Smooth muscle cell (in vitro differentiated cells): ENCODE measurements around the gene ZEB1. TPM values are rescaled to one million over a fixed set of nuclear protein-coding genes. Genes with fewer than 3 reads are reported as not detected.

ENCODE experiments used
- DNase-seq: peaks from one replicate; lab custom pipeline; 2025; ENCODE audit not compliant: unreplicated experiment; lab: John Stamatoyannopoulos, UW
- H2AFZ ChIP-seq: fragments of 200-600 bp; sonication (generic); 2 replicates; pipeline ENCODE4 v1.6.0; 2016; ENCODE audit warnings: antibody characterized with exemption, low read depth, mild to moderate bottlenecking
- H3F3A ChIP-seq: fragments of 200-600 bp; sonication (generic); 2 replicates; pipeline ENCODE4 v1.6.0; 2017; ENCODE audit warnings: antibody characterized with exemption, low read depth
- H3K27ac ChIP-seq: fragments of 200-600 bp; sonication (generic); 2 replicates; pipeline ENCODE4 v1.5.1; 2016; ENCODE audit warnings: low read depth, mild to moderate bottlenecking
- H3K27me3 ChIP-seq: fragments of 200-600 bp; sonication (generic); 2 replicates; pipeline ENCODE4 v1.6.1; 2016; ENCODE audit warnings: low read depth, mild to moderate bottlenecking
- H3K36me3 ChIP-seq: fragments of 200-600 bp; sonication (generic); 2 replicates; pipeline ENCODE4 v1.5.1; 2016; ENCODE audit warnings: low read depth
- H3K4me1 ChIP-seq: fragments of 200-600 bp; sonication (generic); 2 replicates; pipeline ENCODE4 v1.5.1; 2016; ENCODE audit warnings: low read depth
- H3K4me2 ChIP-seq: fragments of 200-600 bp; sonication (generic); 2 replicates; pipeline ENCODE4 v1.6.0; 2016; ENCODE audit warnings: mild to moderate bottlenecking
- H3K4me3 ChIP-seq: fragments of 200-600 bp; sonication (generic); 2 replicates; pipeline ENCODE4 v1.5.1; 2016; ENCODE audit warnings: mild to moderate bottlenecking
- H3K79me2 ChIP-seq: fragments of 200-600 bp; sonication (generic); 2 replicates; pipeline ENCODE4 v1.6.0; 2016; ENCODE audit warnings: low read depth, mild to moderate bottlenecking
- H3K9ac ChIP-seq: fragments of 200-600 bp; sonication (generic); 2 replicates; pipeline ENCODE4 v1.6.0; 2016; ENCODE audit warnings: low read depth
- H3K9me3 ChIP-seq: fragments of 200-600 bp; sonication (generic); replicated peaks from 2 replicates; pipeline ENCODE4 v1.5.1; 2016; ENCODE audit warnings: low read depth
- H4K20me1 ChIP-seq: fragments of 200-600 bp; sonication (generic); 2 replicates; pipeline ENCODE4 v1.6.0; 2016; ENCODE audit warnings: low read depth
- WGBS: methylation state at CpG from one replicate; pipeline ENCODE4 v1.1.7; 2016; ENCODE audit warnings: low lambda C conversion rate; 5-methylcytosine and 5-hydroxymethylcytosine counted together
- polyA plus RNA-seq: library from polyadenylated mRNA; unstranded; fragments of >200 nt; fragmentation: Nextera tagmentation; extraction: Ambion mirVana; gene quantifications from 2 replicates; pipeline ENCODE4 v1.2.1, GENCODE V29; 2016
- total RNA-seq: library from RNA; depleted of rRNA; stranded (reverse); fragments of >200 nt; gene quantifications from 2 replicates; pipeline ENCODE4 v1.2.3, GENCODE V29; 2014
- TF ChIP-seq, protein P1 (sequence below): fragments of 200-600 bp; sonication (generic); IDR thresholded peaks from 2 replicates; pipeline ENCODE4 v1.5.1; 2017; ENCODE audit warnings: borderline replicate concordance, mild to moderate bottlenecking, antibody characterized with exemption; ENCODE audit not compliant: insufficient read depth, poor library complexity, severe bottlenecking

The ZEB1 gene
- total and polyA plus RNA-seq, 2 experiments from 2014 or later: 7.9 to 15.7 TPM

DNA sequence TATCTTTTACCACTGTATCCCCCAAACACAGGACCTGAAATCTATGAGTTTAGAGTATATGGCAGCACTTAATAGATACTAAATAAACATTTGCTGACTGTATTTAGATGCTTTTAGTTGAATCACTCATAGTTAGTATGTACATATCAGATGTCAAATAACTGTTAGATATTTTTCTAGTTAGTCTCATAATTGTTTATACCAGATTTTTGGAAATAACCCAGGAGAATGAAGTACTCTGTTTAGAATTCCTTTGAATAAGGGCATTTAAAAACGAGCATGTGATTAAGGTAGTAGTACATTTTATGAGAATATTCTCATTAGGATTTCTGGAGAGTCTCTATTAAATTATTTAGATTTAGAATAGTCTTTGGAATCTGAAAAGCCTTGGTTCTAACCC lies 22.3 kb upstream of the ZEB1 start:
- no peaks in the 10 kb centered on the region for H3K79me2 ChIP-seq
- H3K27me3 ChIP-seq: no peaks in the 10 kb centered on the region
- H3K27ac ChIP-seq: no peak overlapping the region
- 78% methylated on average over 1 of the region's 1 CpG for WGBS
- H4K20me1 ChIP-seq: no peaks in the 10 kb centered on the region
- H3K4me1 ChIP-seq: no peaks in the 10 kb centered on the region
- no peaks in the 10 kb centered on the region for H3K9me3 ChIP-seq
- no peaks in the 10 kb centered on the region for H3F3A ChIP-seq
- H2AFZ ChIP-seq: no peak overlapping the region
- H3K36me3 ChIP-seq: no peaks in the 10 kb centered on the region
- TF ChIP-seq, protein P1, sequence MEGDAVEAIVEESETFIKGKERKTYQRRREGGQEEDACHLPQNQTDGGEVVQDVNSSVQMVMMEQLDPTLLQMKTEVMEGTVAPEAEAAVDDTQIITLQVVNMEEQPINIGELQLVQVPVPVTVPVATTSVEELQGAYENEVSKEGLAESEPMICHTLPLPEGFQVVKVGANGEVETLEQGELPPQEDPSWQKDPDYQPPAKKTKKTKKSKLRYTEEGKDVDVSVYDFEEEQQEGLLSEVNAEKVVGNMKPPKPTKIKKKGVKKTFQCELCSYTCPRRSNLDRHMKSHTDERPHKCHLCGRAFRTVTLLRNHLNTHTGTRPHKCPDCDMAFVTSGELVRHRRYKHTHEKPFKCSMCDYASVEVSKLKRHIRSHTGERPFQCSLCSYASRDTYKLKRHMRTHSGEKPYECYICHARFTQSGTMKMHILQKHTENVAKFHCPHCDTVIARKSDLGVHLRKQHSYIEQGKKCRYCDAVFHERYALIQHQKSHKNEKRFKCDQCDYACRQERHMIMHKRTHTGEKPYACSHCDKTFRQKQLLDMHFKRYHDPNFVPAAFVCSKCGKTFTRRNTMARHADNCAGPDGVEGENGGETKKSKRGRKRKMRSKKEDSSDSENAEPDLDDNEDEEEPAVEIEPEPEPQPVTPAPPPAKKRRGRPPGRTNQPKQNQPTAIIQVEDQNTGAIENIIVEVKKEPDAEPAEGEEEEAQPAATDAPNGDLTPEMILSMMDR: no peak
- DNase-seq: no peak
- no peak overlapping the region for H3K4me3 ChIP-seq
- H3K9ac ChIP-seq: no peak overlapping the region
- H3K4me2 ChIP-seq: no peak overlapping the region

DNA sequence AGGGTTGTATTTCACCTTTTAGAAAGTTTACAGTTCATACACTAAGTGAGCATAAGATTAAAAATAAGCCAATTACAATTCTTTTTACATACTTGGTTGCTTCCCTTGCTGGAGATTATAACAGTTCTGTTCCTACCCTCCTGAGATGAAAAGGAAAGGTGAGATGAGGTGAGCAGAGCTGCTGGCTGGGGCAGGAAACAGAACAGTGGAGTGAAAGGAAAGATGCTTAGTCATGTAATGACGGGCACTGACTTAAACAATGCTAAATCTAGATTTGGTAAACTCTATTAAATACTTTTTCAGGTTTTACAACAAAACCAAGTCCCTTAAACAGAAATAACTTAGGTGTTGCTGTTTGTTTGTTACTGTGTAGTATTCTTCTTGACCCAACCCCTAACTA lies 19.9 kb upstream of the ZEB1 start:
- H3K79me2 ChIP-seq: no peaks in the 10 kb centered on the region
- H3K4me1 ChIP-seq: no peaks in the 10 kb centered on the region
- no peak overlapping the region for H2AFZ ChIP-seq
- no peak overlapping the region for H3K9ac ChIP-seq
- H3K27me3 ChIP-seq: no peaks in the 10 kb centered on the region
- H3K27ac ChIP-seq: no peak overlapping the region
- no peaks in the 10 kb centered on the region for H4K20me1 ChIP-seq
- H3F3A ChIP-seq: no peaks in the 10 kb centered on the region
- no peak overlapping the region for H3K4me2 ChIP-seq
- H3K4me3 ChIP-seq: no peak overlapping the region
- DNase-seq: no peak
- TF ChIP-seq, protein P1: no peak
- 61% methylated on average over 1 of the region's 1 CpG for WGBS
- no peaks in the 10 kb centered on the region for H3K36me3 ChIP-seq
- H3K9me3 ChIP-seq: no peaks in the 10 kb centered on the region

DNA sequence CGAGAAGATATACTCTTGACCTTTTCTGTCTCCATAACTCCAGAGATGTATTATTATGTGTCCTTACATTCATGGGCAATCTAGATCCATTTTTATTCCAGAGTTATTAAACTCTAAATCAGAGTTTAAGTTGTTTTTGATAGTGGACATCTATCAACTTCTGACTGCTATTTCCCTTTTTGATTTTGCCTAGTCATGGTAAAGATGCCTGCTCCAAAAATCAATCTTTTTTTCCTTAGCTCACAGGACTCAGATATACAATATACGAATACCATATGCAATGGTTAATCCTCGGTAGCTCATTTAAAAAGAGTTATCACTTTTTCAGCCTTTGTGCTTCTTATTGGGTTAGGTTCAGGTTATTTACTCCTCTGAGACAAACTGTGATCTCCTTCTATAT lies 15.8 kb upstream of the ZEB1 start:
- Histone ChIP-seq H3K36me3 (no peaks in the 10 kb centered on the region), H3K9me3 (no peaks in the 10 kb centered on the region), H4K20me1 (no peaks in the 10 kb centered on the region), H3K9ac (no peak overlapping the region), H3K4me3 (no peak overlapping the region), H3K4me1 (no peaks in the 10 kb centered on the region), H2AFZ (no peak overlapping the region), H3K27me3 (no peaks in the 10 kb centered on the region), H3K4me2 (no peak overlapping the region), H3K27ac (no peak overlapping the region), H3F3A (no peaks in the 10 kb centered on the region), H3K79me2 (no peaks in the 10 kb centered on the region)
- TF ChIP-seq, protein P1: no peak
- 92% methylated on average over 3 of the region's 3 CpGs for WGBS
- no peak for DNase-seq

DNA sequence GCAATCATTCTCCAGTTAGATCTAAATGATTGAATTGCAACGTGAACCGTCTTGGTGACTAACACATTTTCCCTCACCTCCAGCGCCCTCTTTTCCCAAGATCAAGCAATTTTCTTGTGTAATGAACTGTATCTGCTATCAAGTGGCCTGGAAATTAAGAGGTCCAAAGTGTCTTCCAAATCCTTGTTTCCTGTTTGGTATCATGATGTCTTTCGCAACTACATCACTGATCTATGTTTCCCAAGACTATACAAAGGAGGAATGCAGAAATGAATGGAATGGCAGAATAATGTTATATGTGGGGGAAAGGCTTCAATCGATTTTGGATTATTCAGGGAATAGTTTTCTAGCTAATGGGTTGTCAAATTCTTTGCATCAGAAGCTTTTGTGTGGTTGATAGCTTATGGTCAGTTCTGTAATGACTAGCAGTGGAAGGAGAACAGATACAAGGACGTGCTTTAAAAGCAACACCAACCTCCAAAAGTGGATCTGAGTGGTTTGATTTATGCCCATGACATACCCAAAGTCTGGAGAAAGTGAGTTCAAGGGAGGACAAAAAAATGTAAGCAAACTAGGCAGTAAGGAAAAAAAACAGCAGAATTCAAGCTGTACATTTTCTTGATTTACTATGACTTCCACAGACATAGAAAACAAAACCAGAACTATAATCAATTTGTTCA lies 14.6 kb upstream of the ZEB1 start:
- Histone ChIP-seq H3K9me3 (no peaks in the 10 kb centered on the region), H2AFZ (no peak overlapping the region), H3K9ac (no peak overlapping the region), H3K27me3 (no peaks in the 10 kb centered on the region), H3F3A (no peaks in the 10 kb centered on the region), H3K4me2 (no peak overlapping the region), H3K36me3 (no peaks in the 10 kb centered on the region), H3K27ac (no peak overlapping the region), H3K4me3 (no peak overlapping the region), H3K4me1 (no peaks in the 10 kb centered on the region), H4K20me1 (no peaks in the 10 kb centered on the region), H3K79me2 (no peaks in the 10 kb centered on the region)
- 59% methylated on average over 6 of the region's 6 CpGs for WGBS
- TF ChIP-seq, protein P1: no peak
- DNase-seq: no peak
